ENCODE measurements around the gene TMED8. TPM values are rescaled to one million over a fixed set of nuclear protein-coding genes. Genes with fewer than 3 reads are reported as not detected.

TMED8 gene
- total and polyA plus RNA-seq, 7 donors, result 1.5 to 9.2 (median 2.9) TPM

- Histone ChIP-seq H3K9me3 (no peaks in the 10 kb centered on the region), H3K4me1 (no peaks in the 10 kb centered on the region), H3K27me3 (ENCODE audit: insufficient read depth in 3 of 3, low read length in 2 of 3) (no peaks in the 10 kb centered on the region), H3K27ac (no peak overlapping the region), H3K36me3 (ENCODE audit: insufficient read depth in 1 of 2, low read depth in 1 of 2) (peaks cover 0 to 23% of the 10 kb centered on the region in 2 donors), H3K4me3 (no peak overlapping the region)
- TF ChIP-seq, protein P1, sequence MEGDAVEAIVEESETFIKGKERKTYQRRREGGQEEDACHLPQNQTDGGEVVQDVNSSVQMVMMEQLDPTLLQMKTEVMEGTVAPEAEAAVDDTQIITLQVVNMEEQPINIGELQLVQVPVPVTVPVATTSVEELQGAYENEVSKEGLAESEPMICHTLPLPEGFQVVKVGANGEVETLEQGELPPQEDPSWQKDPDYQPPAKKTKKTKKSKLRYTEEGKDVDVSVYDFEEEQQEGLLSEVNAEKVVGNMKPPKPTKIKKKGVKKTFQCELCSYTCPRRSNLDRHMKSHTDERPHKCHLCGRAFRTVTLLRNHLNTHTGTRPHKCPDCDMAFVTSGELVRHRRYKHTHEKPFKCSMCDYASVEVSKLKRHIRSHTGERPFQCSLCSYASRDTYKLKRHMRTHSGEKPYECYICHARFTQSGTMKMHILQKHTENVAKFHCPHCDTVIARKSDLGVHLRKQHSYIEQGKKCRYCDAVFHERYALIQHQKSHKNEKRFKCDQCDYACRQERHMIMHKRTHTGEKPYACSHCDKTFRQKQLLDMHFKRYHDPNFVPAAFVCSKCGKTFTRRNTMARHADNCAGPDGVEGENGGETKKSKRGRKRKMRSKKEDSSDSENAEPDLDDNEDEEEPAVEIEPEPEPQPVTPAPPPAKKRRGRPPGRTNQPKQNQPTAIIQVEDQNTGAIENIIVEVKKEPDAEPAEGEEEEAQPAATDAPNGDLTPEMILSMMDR (IDR thresholded peaks at IDR 0.05), result no peak
- intact Hi-C loops (cut with DNase I), result loop anchor here in 1 of 2 donors (10.0 kb wide), 1 partner anchor 125 kb away; the partner anchor contains the start of genes AHSA1 and VIPAS39
- WGBS, 3 donors, result 84 to 88% (median 88%) methylated on average over 7 of the region's 7 CpGs
- DNase-seq (no peak), ATAC-seq (no peak)
Measured at GRCh38 chr14:77329872-77330271, 47.0 kb downstream of the TMED8 start.

GRCh38 chr14:77327111-77327510 lies 49.8 kb downstream of the TMED8 start:
- no peak for DNase-seq
- TF ChIP-seq, protein P1 (IDR thresholded peaks at IDR 0.05), result no peak
- Histone ChIP-seq H3K9me3 (no peaks in the 10 kb centered on the region), H3K4me1 (peaks cover 6% of the 10 kb centered on the region), H3K36me3 (ENCODE audit: insufficient read depth in 1 of 2, low read depth in 1 of 2) (peaks cover 0 to 14% of the 10 kb centered on the region in 2 donors), H3K27me3 (ENCODE audit: insufficient read depth in 3 of 3, low read length in 2 of 3) (no peaks in the 10 kb centered on the region), H3K4me3 (no peak overlapping the region), H3K27ac (no peak overlapping the region)
- WGBS, 3 donors, result 91 to 100% (median 100%) methylated on average over 1 of the region's 1 CpG
- ATAC-seq, result no peak
- intact Hi-C loops (cut with DNase I), result loop anchor here in 1 of 2 donors (10.0 kb wide), 1 partner anchor 128 kb away; the partner anchor contains the start of genes AHSA1 and VIPAS39

DNA sequence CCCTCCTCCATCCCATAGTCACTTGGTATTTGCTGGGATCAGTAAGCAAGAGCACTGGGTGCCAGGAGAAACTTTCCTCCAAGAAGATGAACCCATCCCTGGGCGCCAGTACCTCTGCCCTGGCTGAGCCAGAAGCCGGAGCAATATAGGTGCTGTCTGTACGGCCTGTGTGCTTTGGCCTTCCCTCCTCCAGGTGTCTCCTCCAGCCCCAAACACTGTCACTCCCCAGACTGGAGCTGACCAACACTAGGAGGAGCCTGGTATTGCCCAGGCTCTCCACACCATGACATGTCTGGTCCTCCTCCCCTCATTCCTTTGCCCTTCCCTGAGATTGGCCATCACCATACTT lies 51.2 kb downstream of the TMED8 start:
- Histone ChIP-seq H3K9me3 (no peaks in the 10 kb centered on the region), H3K4me3 (no peak overlapping the region), H3K36me3 (ENCODE audit: insufficient read depth in 1 of 2, low read depth in 1 of 2) (peaks cover 0 to 14% of the 10 kb centered on the region in 2 donors), H3K27ac (no peak overlapping the region), H3K27me3 (ENCODE audit: insufficient read depth in 3 of 3, low read length in 2 of 3) (no peaks in the 10 kb centered on the region), H3K4me1 (peaks cover 7% of the 10 kb centered on the region)
- DNase-seq (no peak), ATAC-seq (no peak)
- intact Hi-C loops (cut with DNase I), result loop anchor here in 1 of 2 donors (10.0 kb wide), 1 partner anchor 129 kb away; the partner anchor contains the start of genes AHSA1 and VIPAS39
- 80 to 94% (median 89%) methylated on average over 3 of the region's 3 CpGs for WGBS, 3 donors
- TF ChIP-seq, protein P1 (IDR thresholded peaks at IDR 0.05), result no peak

- intact Hi-C loops (cut with DNase I), result loop anchor here (5.0 to 10.0 kb wide), 2 partner anchors 130 to 132 kb away; partner anchors contain the start of genes AHSA1 (in 2 of the 2) and VIPAS39 (in 2 of the 2)
- DNase-seq, result no peak
- 71 to 74% (median 73%) methylated on average over 9 to 11 of the region's 11 CpGs for WGBS, 3 donors
- no peaks in the 10 kb centered on the region for H3K9me3 ChIP-seq
- peaks cover 8% of the 10 kb centered on the region for H3K4me1 ChIP-seq
- H3K36me3 ChIP-seq (ENCODE audit: insufficient read depth in 1 of 2, low read depth in 1 of 2), result peaks cover 0 to 12% of the 10 kb centered on the region in 2 donors
- TF ChIP-seq, protein P1 (IDR thresholded peaks at IDR 0.05), result no peak
- no peak for ATAC-seq
- H3K27me3 ChIP-seq (ENCODE audit: insufficient read depth in 3 of 3, low read length in 2 of 3), result no peaks in the 10 kb centered on the region
- H3K27ac ChIP-seq, result no peak overlapping the region
- no peak overlapping the region for H3K4me3 ChIP-seq
Measured at GRCh38 chr14:77324816-77325745, 51.8 kb downstream of the TMED8 start.
